ENCODE results near the gene MMP25. TPM values are rescaled to one million over a fixed set of nuclear protein-coding genes. Genes with fewer than 3 reads are reported as not detected.
"Not testable (repeated sequence)": the region's sequence is repeated elsewhere in the genome, so short reads cannot be mapped to it uniquely, and the experiment has no call there.

The MMP25 gene
- total and polyA plus RNA-seq, 10 of the 15 experiments (the other 5 are each of a cell fraction or from before 2014, with no cell fraction given) = 0.03 to 0.36 (median 0.13) TPM; not detected in 1

DNA sequence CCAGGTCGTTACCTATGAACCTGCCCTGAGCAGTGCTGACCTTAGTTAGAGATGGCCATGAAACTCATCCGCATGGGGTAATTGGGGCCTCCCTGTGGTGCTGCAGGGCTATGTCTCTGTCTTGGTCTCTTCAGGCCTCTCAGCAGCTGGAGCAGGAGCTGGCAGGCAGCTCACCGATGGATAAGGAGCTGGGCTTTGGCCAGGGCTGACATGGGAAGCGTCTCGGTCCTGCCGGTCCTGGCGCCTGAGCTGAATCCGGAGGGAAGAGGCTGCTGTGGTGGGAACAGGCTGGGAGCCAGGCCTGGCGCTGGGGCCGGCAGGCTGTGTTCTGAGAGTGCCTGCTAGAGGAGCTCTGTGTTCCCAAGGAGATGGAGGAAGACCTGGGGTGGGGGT lies 29.2 kb downstream of the MMP25 start (continued):
- TF ChIP-seq, protein P1, sequence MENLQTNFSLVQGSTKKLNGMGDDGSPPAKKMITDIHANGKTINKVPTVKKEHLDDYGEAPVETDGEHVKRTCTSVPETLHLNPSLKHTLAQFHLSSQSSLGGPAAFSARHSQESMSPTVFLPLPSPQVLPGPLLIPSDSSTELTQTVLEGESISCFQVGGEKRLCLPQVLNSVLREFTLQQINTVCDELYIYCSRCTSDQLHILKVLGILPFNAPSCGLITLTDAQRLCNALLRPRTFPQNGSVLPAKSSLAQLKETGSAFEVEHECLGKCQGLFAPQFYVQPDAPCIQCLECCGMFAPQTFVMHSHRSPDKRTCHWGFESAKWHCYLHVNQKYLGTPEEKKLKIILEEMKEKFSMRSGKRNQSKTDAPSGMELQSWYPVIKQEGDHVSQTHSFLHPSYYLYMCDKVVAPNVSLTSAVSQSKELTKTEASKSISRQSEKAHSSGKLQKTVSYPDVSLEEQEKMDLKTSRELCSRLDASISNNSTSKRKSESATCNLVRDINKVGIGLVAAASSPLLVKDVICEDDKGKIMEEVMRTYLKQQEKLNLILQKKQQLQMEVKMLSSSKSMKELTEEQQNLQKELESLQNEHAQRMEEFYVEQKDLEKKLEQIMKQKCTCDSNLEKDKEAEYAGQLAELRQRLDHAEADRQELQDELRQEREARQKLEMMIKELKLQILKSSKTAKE (IDR thresholded peaks at IDR 0.05; ENCODE audit: low read depth, poor library complexity, severe bottlenecking) = no peak
- no peak for TF ChIP-seq ZNF384 (IDR thresholded peaks at IDR 0.05; ENCODE audit: borderline replicate concordance, low read depth, low read length)
- no peak for TF ChIP-seq IRF4 (IDR thresholded peaks at IDR 0.05; ENCODE audit: low read depth, low read length)
- no peak for TF ChIP-seq NFIC (IDR thresholded peaks at IDR 0.05; ENCODE audit: low read depth, low read length)
- TF ChIP-seq MTA3 (IDR thresholded peaks at IDR 0.05; ENCODE audit: borderline replicate concordance, low read length) = no peak
- no peak for TF ChIP-seq USF1 (IDR thresholded peaks at IDR 0.05; ENCODE audit: borderline replicate concordance, extremely low read length, insufficient read depth, low read depth, low read length)
- no peak for TF ChIP-seq MEF2A (IDR thresholded peaks at IDR 0.05; ENCODE audit: insufficient read depth, low read depth, low read length)
- TF ChIP-seq GATAD2B (conservative IDR thresholded peaks at IDR 0.05; ENCODE audit: low read depth) = no peak
- TF ChIP-seq, protein P2, sequence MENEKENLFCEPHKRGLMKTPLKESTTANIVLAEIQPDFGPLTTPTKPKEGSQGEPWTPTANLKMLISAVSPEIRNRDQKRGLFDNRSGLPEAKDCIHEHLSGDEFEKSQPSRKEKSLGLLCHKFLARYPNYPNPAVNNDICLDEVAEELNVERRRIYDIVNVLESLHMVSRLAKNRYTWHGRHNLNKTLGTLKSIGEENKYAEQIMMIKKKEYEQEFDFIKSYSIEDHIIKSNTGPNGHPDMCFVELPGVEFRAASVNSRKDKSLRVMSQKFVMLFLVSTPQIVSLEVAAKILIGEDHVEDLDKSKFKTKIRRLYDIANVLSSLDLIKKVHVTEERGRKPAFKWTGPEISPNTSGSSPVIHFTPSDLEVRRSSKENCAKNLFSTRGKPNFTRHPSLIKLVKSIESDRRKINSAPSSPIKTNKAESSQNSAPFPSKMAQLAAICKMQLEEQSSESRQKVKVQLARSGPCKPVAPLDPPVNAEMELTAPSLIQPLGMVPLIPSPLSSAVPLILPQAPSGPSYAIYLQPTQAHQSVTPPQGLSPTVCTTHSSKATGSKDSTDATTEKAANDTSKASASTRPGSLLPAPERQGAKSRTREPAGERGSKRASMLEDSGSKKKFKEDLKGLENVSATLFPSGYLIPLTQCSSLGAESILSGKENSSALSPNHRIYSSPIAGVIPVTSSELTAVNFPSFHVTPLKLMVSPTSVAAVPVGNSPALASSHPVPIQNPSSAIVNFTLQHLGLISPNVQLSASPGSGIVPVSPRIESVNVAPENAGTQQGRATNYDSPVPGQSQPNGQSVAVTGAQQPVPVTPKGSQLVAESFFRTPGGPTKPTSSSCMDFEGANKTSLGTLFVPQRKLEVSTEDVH (IDR thresholded peaks at IDR 0.05; ENCODE audit: low read depth, partially characterized antibody) = no peak
- TF ChIP-seq SMAD1 (IDR thresholded peaks at IDR 0.05; ENCODE audit: low read depth, partially characterized antibody) = no peak

- H3K27ac ChIP-seq (ENCODE audit: control insufficient read depth, insufficient read depth) = peak overlapping the region; percentile 88
- FAIRE-seq; H3K27me3 ChIP-seq (replicated peaks in 1 of 2; ENCODE audit: control insufficient read depth in 2 of 2, insufficient read depth in 2 of 2, low read length in 1 of 2); H3K9me3 ChIP-seq (replicated peaks; ENCODE audit: control insufficient read depth, insufficient read depth, low read length); H4K20me1 ChIP-seq (ENCODE audit: control insufficient read depth, insufficient read depth); H3K36me3 ChIP-seq (ENCODE audit: control insufficient read depth in 2 of 2, insufficient read depth in 2 of 2, low read length in 1 of 2); H3K79me2 ChIP-seq (ENCODE audit: control insufficient read depth, insufficient read depth, low read length); H2AFZ ChIP-seq (ENCODE audit: control insufficient read depth, low read depth, low read length); BruUV-seq (replicated peaks); DNase-seq (ENCODE audit: low read depth, low spot score); in situ Hi-C loops (cut with MboI); ATAC-seq; H3K9ac ChIP-seq (ENCODE audit: control insufficient read depth, insufficient read depth, low read length): not testable (repeated sequence)
- ChIA-PET CTCF (interaction anchor here (1.2 to 6.0 kb wide), 9 partner anchors 11 to 53 kb away, joined by 3 to 42 read pairs (median 15); partner anchors contain the start of gene IL32), POLR2A (interaction anchor here (0.6 to 4.4 kb wide), 5 partner anchors 10 to 61 kb away, joined by 3 to 38 read pairs (median 5); partner anchors contain the start of genes IL32 and ZNF213), SMC1A (ENCODE audit: uncharacterized antibody, unreplicated experiment) (interaction anchor here (1.0 to 6.1 kb wide), 6 partner anchors 9 to 53 kb away, joined by 3 to 52 read pairs (median 7); partner anchors contain the start of gene IL32), RAD21 (ENCODE audit: unreplicated experiment) (interaction anchor here (1.1 to 3.5 kb wide), 4 partner anchors 9 to 17 kb away, joined by 3 to 14 read pairs (median 6); partner anchors contain the start of gene IL32)
- H3K4me1 ChIP-seq (ENCODE audit: control insufficient read depth, insufficient read depth, low read length) = peaks cover 45% of the 10 kb centered on the region
- peak overlapping the region; percentile 68; the same call in 1 of the 2 replicates for H3K4me2 ChIP-seq (ENCODE audit: control insufficient read depth, insufficient read depth)
- H3K4me3 ChIP-seq = peak overlapping the region; percentile 28; the same call in 1 of the 2 replicates
- intact Hi-C loops (cut with micrococcal nuclease; ENCODE audit: unreplicated experiment) = loop anchor here (2.0 kb wide), 1 partner anchor 25 kb away; no protein-coding TSS in a partner anchor
- 71% methylated on average over 6 of the region's 6 CpGs for WGBS (ENCODE audit: insufficient coverage, insufficient replicate concordance, low lambda C conversion rate, missing lambda C conversion rate)
These were observed 29.6 kb downstream of the MMP25 start for GRCh38 chr16:3075946-3076345.
